Mesenchymal stem cell (in vitro differentiated cells and primary cell): ENCODE results near the gene ETV3L.

ENCODE experiments used
- DNase-seq: peaks from one replicate; pipeline ENCODE4 v3.0.0-alpha.2; 2013
- H2AFZ ChIP-seq: one replicate; pipeline ENCODE4 v1.6.1; 2013; ENCODE audit warnings: low read depth, mild to moderate bottlenecking, control low read depth, inconsistent platforms, low read length, moderate library complexity
- H2AK5ac ChIP-seq: 2 replicates; pipeline ENCODE4 v1.6.1; 2013; ENCODE audit warnings: low read length, moderate library complexity, mild to moderate bottlenecking, inconsistent platforms; ENCODE audit not compliant: severe bottlenecking
- H2BK120ac ChIP-seq: one replicate; pipeline ENCODE4 v1.6.1; 2013; ENCODE audit warnings: low read depth, mild to moderate bottlenecking, inconsistent platforms, low read length, moderate library complexity
- H2BK12ac ChIP-seq, 2 experiments: one replicate each; pipeline ENCODE4 v1.6.1; 2013; ENCODE audit warnings: inconsistent platforms in 2 of 2, low read length in 2 of 2, mild to moderate bottlenecking in 2 of 2, moderate library complexity in 2 of 2, control low read depth in 1 of 2
- H2BK15ac ChIP-seq: one replicate; pipeline ENCODE4 v1.6.1; 2013; ENCODE audit warnings: mild to moderate bottlenecking, low read depth, inconsistent platforms; ENCODE audit not compliant: poor library complexity, severe bottlenecking
- H2BK5ac ChIP-seq: 2 replicates; pipeline ENCODE4 v1.6.1; 2013; ENCODE audit warnings: low read depth, mild to moderate bottlenecking, low read length, control low read depth, inconsistent platforms; ENCODE audit not compliant: poor library complexity, severe bottlenecking
- H3K14ac ChIP-seq, 2 experiments: one replicate each; pipeline ENCODE4 v1.6.1; 2013; ENCODE audit warnings: inconsistent platforms in 2 of 2, low read length in 2 of 2, control low read depth in 1 of 2, mild to moderate bottlenecking in 1 of 2, moderate library complexity in 1 of 2
- H3K18ac ChIP-seq, 2 experiments: one replicate each; pipeline ENCODE4 v1.6.1; 2013; ENCODE audit warnings: inconsistent platforms in 2 of 2, low read length in 2 of 2, control low read depth in 1 of 2, low read depth in 1 of 2, mild to moderate bottlenecking in 1 of 2
- H3K23ac ChIP-seq, 2 experiments: one replicate each; pipeline ENCODE4 v1.6.1; 2013; ENCODE audit warnings: inconsistent platforms in 2 of 2, low read length in 2 of 2, mild to moderate bottlenecking in 2 of 2, moderate library complexity in 2 of 2, control low read depth in 1 of 2
- H3K27ac ChIP-seq: 2 replicates; pipeline ENCODE4 v1.5.1; 2013; ENCODE audit warnings: mild to moderate bottlenecking, moderate library complexity, low read length, control low read depth, inconsistent platforms; ENCODE audit not compliant: poor library complexity, severe bottlenecking
- H3K27me3 ChIP-seq, 2 experiments: 2 replicates each; pipeline versions ENCODE4 v1.6.1 to v1.7.0; 2013; ENCODE audit warnings: low read length in 2 of 2, mild to moderate bottlenecking in 2 of 2, moderate library complexity in 2 of 2, control low read depth in 1 of 2, inconsistent platforms in 1 of 2; ENCODE audit not compliant: control insufficient read depth in 1 of 2, insufficient read depth in 1 of 2
- H3K36me3 ChIP-seq, 2 experiments: 2 replicates each; pipeline versions ENCODE4 v1.6.1 to v1.7.0; 2013; ENCODE audit warnings: low read length in 2 of 2, control low read depth in 1 of 2, inconsistent platforms in 1 of 2, low read depth in 1 of 2, mild to moderate bottlenecking in 1 of 2; ENCODE audit not compliant: insufficient read depth in 2 of 2, control insufficient read depth in 1 of 2
- H3K4ac ChIP-seq, 2 experiments: one replicate each; pipeline ENCODE4 v1.6.1; 2013; ENCODE audit warnings: inconsistent platforms in 2 of 2, low read length in 2 of 2, mild to moderate bottlenecking in 2 of 2, moderate library complexity in 2 of 2, control low read depth in 1 of 2, low read depth in 1 of 2
- H3K4me1 ChIP-seq: 2 replicates; pipeline ENCODE4 v1.6.1; 2013; ENCODE audit warnings: low read depth, low read length, control low read depth; ENCODE audit not compliant: control insufficient read depth, insufficient read depth
- H3K4me2 ChIP-seq: 2 replicates; pipeline ENCODE4 v1.6.1; 2013; ENCODE audit warnings: low read length, mild to moderate bottlenecking, inconsistent platforms; ENCODE audit not compliant: poor library complexity, severe bottlenecking
- H3K4me3 ChIP-seq, 2 experiments: 2 replicates each; pipeline versions ENCODE4 v1.5.1 to v1.7.0; 2013; ENCODE audit warnings: low read length in 2 of 2, mild to moderate bottlenecking in 2 of 2, control low read depth in 1 of 2, low read depth in 1 of 2; ENCODE audit not compliant: insufficient read depth in 1 of 2
- H3K79me1 ChIP-seq: replicated peaks from 2 replicates; pipeline ENCODE4 v1.6.1; 2013; ENCODE audit warnings: mild to moderate bottlenecking, control low read depth, low read length, inconsistent platforms; ENCODE audit not compliant: poor library complexity, severe bottlenecking
- H3K9ac ChIP-seq: 2 replicates; pipeline ENCODE4 v1.7.0; 2013; ENCODE audit warnings: mild to moderate bottlenecking, low read length, moderate library complexity
- H3K9me3 ChIP-seq: 2 replicates; pipeline ENCODE4 v1.7.0; 2013; ENCODE audit warnings: mild to moderate bottlenecking, low read length; ENCODE audit not compliant: control insufficient read depth
- H4K8ac ChIP-seq: one replicate; pipeline ENCODE4 v1.6.1; 2013; ENCODE audit warnings: inconsistent platforms, mild to moderate bottlenecking, low read length, moderate library complexity
- H4K91ac ChIP-seq: one replicate; pipeline ENCODE4 v1.6.1; 2013; ENCODE audit warnings: mild to moderate bottlenecking, low read length, inconsistent platforms
- WGBS: methylation state at CpG from one replicate; pipeline ENCODE4 v1.1.7; 2013; ENCODE audit warnings: mixed read lengths; 5-methylcytosine and 5-hydroxymethylcytosine counted together

Gene ETV3L

DNA sequence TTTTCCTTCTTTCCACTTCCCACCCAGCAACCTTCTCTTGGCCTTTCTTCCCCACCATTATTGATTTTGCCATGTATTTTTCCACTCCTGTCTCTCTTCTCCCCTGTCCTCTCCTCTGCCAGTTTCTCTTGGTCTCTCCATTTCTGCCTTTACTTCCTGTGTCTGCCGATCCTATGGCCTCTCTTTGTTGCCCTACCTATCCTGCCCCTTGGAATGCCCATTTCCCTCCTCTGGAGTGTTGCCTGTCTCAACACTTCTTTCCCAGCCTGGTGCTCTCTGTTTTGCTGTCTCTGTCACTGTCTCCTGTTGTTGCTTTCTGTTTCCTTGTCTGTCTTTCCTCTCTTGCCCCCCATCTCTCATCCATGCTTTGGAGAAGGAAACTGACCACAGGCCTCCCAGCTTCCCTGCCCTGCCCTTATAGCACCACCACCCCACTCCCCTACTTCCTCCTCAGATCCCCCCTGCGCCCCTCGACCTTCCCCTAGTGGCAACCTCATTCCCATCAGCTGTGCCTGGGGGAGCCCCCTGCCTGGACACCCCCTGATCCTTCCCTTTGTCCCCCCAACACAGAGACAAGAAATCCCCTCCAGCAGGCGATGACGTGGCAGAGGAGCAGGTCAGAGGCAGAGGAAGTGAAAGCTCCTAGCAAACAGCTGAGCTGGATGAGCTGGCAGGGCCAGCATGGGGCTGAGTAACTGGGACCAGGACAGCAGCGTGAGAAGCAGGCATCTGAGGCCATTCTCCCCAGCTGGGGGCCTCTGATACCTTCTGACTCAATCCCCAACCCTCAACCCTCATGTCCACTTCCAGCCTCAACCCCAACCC, 6.6 kb upstream of the ETV3L start:
- Histone ChIP-seq H3K4ac (peak overlapping the region; percentile 18 to 33), H2AK5ac (no peak overlapping the region), H2BK15ac (peak overlapping the region; percentile 83), H3K27me3 (peaks cover under 1 to 9% of the 10 kb centered on the region in 2 experiments), H3K79me1 (no peaks in the 10 kb centered on the region), H4K91ac (peak overlapping the region; percentile 22), H3K36me3 (no peaks in the 10 kb centered on the region), H2BK120ac (peak overlapping the region; percentile 29), H3K9ac (peak overlapping the region; percentile 70), H3K27ac (no peak overlapping the region), H2BK5ac (no peak overlapping the region), H3K23ac (no peak overlapping the region), H3K4me3 (peak overlapping the region in 1 of 2 experiments; percentile 27), H3K14ac (peak overlapping the region in 1 of 2 experiments; percentile 24), H3K4me2 (no peak overlapping the region), H3K9me3 (no peaks in the 10 kb centered on the region), H4K8ac (peak overlapping the region; percentile 83), H3K18ac (peak overlapping the region; percentile 4 to 14), H2BK12ac (peak overlapping the region; percentile 14 to 59), H3K4me1 (peaks cover 13% of the 10 kb centered on the region), H2AFZ (peak overlapping the region; percentile 57)
- 47% methylated on average over 6 of the region's 6 CpGs for WGBS
- peak; percentile 92 for DNase-seq

DNA sequence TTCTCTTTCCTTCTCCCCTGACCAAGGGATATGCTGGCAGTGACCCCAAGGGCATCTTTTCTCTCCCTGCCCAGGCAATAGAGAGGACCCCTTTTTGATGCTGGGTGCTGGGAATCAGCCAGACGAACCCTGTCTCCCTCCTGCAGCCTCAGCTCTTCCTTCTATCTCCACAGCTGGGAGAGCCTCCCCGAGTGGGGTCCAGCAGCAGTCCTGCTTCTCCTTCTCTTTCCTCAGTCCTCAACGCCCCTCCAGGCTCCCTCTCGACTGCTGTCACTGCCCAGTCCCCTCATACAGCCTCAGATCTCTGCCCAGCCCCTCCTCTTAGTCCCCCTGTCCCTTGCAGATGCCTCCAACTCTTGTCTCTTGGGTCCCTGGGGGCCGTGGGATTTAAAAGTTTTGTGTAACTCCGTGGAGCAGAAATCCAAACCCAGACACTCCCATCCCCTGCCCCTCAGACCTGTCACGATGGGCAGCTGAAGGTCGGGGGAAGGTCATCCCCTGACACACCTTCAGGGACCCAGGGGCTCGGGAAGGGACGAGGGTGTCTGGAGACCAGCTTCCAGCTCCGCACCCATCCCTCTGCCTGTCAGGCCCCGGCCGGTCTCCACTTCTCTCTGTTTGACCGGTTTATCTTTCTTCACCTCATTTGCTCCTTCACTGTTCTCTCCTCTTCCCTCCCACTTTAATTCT, 5.8 kb upstream of the ETV3L start:
- no peaks in the 10 kb centered on the region for H3K36me3 ChIP-seq
- H3K79me1 ChIP-seq = no peaks in the 10 kb centered on the region
- no peak overlapping the region for H3K27ac ChIP-seq
- H3K4ac ChIP-seq = peak overlapping the region in 1 of 2 experiments; percentile 18
- H3K9ac ChIP-seq = peak overlapping the region; percentile 70
- peak overlapping the region; percentile 49 for H2AK5ac ChIP-seq
- no peak overlapping the region for H2AFZ ChIP-seq
- peaks cover 13% of the 10 kb centered on the region for H3K4me1 ChIP-seq
- H4K8ac ChIP-seq = peak overlapping the region; percentile 59
- no peak overlapping the region for H2BK120ac ChIP-seq
- DNase-seq = no peak
- H3K18ac ChIP-seq = no peak overlapping the region
- H3K14ac ChIP-seq = no peak overlapping the region
- no peak overlapping the region for H4K91ac ChIP-seq
- peaks cover 0 to 1% of the 10 kb centered on the region in 2 experiments for H3K27me3 ChIP-seq
- WGBS = 91% methylated on average over 14 of the region's 14 CpGs
- H3K4me2 ChIP-seq = no peak overlapping the region
- no peak overlapping the region for H3K4me3 ChIP-seq
- H2BK15ac ChIP-seq = peak overlapping the region; percentile 46
- no peak overlapping the region for H3K23ac ChIP-seq
- no peaks in the 10 kb centered on the region for H3K9me3 ChIP-seq
- H2BK12ac ChIP-seq = no peak overlapping the region
- H2BK5ac ChIP-seq = no peak overlapping the region

DNA sequence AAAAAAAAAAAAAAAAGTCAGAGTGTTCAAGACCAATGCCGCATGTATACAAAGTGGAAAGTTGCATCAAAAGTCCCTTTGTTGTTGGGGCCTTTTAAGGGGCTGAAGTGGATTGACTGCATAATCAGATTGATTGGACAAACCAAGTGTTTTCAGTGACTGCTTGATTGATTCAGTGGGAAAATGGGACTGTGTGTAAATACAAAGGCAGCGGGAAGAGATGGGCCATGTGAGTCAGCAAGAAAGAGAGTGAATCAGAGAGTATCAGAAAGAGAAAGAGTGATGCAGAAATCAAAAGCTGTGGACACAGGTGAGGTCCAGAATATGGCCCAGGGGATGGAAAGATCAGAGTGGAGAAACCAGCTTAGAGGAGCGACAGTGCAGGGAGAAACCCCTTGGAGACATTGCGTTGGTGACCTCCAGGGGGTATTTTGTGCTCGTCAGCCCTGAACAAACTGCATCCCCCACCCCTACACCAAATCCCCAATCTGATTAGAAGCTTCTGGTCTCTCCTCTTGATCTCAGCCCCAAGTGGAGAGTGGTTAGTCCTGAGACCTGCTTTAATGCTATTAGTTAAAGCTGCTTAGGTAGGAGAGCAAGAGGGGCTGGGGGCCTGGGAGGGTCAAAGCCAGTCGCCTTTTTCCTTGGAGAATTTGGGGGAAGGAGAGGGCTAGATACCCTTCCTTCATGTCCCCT, 5.1 kb upstream of the ETV3L start:
- no peak overlapping the region for H3K4ac ChIP-seq
- H3K4me1 ChIP-seq = peaks cover 13% of the 10 kb centered on the region
- no peaks in the 10 kb centered on the region for H3K27me3 ChIP-seq
- H3K27ac ChIP-seq = no peak overlapping the region
- no peak overlapping the region for H2BK15ac ChIP-seq
- WGBS = 83% methylated on average over 2 of the region's 6 CpGs
- no peak overlapping the region for H2AFZ ChIP-seq
- no peak overlapping the region for H4K91ac ChIP-seq
- H3K9me3 ChIP-seq = no peaks in the 10 kb centered on the region
- H3K4me2 ChIP-seq = no peak overlapping the region
- no peak overlapping the region for H4K8ac ChIP-seq
- no peak overlapping the region for H3K18ac ChIP-seq
- no peak overlapping the region for H3K23ac ChIP-seq
- H2BK5ac ChIP-seq = no peak overlapping the region
- DNase-seq = peak; percentile 21
- H3K4me3 ChIP-seq = no peak overlapping the region
- H2BK120ac ChIP-seq = no peak overlapping the region
- H3K9ac ChIP-seq = no peak overlapping the region
- no peaks in the 10 kb centered on the region for H3K36me3 ChIP-seq
- no peaks in the 10 kb centered on the region for H3K79me1 ChIP-seq
- H3K14ac ChIP-seq = no peak overlapping the region
- H2AK5ac ChIP-seq = no peak overlapping the region
- H2BK12ac ChIP-seq = no peak overlapping the region

DNA sequence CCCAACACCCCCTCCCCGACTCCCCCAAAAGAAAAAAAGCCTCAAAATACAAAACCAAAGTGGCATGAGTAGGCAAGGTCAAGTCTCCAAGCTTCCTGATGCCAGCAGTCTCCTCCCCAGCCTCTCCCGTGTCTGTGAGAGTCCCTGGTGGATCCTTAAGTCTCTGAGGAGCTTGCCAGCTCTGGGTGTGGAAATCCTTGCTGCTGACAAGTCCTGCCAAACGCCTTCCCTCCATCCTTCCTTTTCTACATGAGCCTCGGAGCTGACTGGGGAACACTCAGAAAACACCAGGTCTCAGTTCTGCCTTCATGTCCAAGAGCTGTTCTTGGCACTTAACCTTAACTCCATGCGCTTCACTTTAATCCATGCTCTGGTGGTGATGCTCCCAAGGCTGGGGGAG, 3.7 kb upstream of the ETV3L start:
- Histone ChIP-seq H3K79me1 (no peaks in the 10 kb centered on the region), H2AFZ (no peak overlapping the region), H4K91ac (no peak overlapping the region), H2BK5ac (no peak overlapping the region), H3K4me3 (no peak overlapping the region), H3K4me1 (peaks cover 13% of the 10 kb centered on the region), H3K9me3 (no peaks in the 10 kb centered on the region), H2AK5ac (no peak overlapping the region), H3K27me3 (no peaks in the 10 kb centered on the region), H2BK12ac (no peak overlapping the region), H3K9ac (no peak overlapping the region), H3K27ac (no peak overlapping the region), H3K14ac (no peak overlapping the region), H3K36me3 (no peaks in the 10 kb centered on the region), H2BK120ac (no peak overlapping the region), H3K23ac (no peak overlapping the region), H3K4me2 (no peak overlapping the region), H4K8ac (no peak overlapping the region), H2BK15ac (no peak overlapping the region), H3K18ac (no peak overlapping the region), H3K4ac (no peak overlapping the region)
- no peak for DNase-seq
- WGBS = 83% methylated on average over 5 of the region's 5 CpGs
